Brain pericyte (primary cell): Measurements from ENCODE around the gene B3GALT5.
"Not testable (repeated sequence)": the region's sequence is repeated elsewhere in the genome, so short reads cannot be mapped to it uniquely, and the experiment has no call there.

Experiments used
- DNase-seq: peaks from one replicate; pipeline ENCODE4 v3.0.0-alpha.2; 2012; ENCODE audit warnings: low read depth, low spot score

Gene B3GALT5, protein sequence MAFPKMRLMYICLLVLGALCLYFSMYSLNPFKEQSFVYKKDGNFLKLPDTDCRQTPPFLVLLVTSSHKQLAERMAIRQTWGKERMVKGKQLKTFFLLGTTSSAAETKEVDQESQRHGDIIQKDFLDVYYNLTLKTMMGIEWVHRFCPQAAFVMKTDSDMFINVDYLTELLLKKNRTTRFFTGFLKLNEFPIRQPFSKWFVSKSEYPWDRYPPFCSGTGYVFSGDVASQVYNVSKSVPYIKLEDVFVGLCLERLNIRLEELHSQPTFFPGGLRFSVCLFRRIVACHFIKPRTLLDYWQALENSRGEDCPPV

DNA sequence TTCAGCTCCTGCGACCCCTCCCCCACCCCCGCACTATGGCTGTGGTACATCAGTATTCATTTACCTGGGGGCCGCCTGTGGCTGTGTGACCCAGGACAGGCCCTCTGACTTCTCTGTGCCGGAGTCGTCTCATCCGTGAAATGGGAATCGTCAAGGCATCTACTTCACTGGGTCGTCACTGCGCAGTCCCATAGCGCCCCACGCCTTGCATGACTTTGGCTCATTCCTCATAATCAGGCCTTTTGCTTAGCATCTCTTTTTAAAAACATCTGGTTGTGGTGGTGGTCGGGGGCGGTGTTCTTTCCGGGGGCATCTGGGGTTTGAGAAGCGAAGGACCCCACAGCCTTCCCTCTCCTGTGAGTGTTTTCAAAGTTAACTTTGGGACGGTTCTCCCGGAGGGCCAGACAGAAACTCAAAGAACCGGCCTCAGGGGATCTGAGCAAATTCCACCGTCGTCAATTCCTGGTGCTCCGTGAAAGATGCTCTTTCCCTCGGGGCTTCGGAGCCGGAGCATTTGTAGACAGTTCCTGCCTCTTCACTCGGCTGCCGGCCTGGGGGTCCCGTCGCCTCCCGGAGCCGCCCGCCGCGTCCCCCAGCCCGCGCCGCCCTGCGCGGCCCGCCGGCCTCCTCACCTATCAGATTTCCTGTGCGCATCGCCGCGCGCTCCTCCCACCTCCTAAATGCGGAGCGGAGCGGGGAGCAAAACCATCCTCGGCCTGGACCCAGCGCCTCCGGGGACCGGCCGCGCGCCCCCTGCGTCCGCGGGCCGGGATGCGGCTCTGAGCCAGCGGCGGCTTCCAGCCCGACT is at the start of gene B3GALT5:
Gene B3GALT5, plus strand, starts transcription at position 708 of the 808 bp plus-strand sequence. CDS start 47,620 bp downstream, outside the sequence.
- DNase-seq = no peak

DNA sequence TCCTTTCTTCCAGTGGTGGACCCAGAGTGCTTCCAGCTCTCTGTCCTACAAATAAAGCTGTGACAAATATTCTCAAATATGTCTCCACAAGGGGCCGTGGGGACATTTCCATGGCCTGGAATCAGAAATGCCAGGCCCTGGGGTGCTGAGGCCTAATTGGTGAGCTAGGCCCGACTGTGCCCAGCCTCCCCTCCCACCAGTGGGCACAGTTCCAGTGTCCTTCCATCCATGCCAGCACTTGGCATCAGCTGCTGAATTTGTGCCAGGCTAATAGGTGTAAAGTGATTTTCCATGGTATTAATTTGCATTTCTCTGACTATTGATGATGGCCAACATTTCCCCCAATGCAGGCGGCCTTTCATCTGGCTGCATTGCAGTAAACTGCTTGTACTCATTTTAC is 48.5 kb upstream of the B3GALT5 start:
- no peak for DNase-seq

DNA sequence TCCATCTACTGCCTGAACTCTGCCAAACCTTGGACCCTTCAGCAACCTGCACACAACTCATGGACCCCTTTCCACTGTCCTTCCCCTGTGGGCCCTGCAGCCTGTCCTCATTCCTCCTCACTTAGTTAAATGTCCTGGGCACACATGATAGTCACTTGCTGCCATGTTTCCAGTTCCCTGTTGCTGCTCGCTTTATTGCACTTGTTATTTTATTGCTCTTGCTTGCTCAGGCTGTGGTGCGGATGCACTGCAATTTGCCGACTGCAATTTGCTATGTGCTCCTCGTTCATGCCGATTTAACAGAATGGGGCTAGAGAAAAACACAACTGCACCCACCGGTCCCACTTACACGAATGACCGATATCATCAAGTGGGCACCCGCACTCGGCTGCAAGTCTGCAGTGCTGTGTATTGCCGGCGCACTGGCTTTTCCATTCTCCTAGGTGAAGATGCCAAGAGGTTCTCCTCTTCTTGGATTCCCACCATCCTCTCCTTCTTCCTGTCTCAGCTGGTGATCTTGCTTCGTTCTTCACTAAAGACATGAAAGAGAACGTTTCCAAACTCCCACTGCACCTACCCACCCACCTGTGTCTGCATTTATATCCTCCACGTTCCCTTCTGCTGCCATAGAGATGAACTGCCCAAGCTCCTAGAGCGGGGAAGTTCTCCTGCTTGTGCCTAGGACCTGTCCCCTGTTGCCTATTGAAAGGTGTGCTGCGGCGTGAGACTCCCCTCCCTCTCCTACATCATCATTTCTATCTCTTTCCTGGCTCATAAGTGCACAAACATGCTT is 45.4 kb upstream of the B3GALT5 start:
- DNase-seq = no peak

DNA sequence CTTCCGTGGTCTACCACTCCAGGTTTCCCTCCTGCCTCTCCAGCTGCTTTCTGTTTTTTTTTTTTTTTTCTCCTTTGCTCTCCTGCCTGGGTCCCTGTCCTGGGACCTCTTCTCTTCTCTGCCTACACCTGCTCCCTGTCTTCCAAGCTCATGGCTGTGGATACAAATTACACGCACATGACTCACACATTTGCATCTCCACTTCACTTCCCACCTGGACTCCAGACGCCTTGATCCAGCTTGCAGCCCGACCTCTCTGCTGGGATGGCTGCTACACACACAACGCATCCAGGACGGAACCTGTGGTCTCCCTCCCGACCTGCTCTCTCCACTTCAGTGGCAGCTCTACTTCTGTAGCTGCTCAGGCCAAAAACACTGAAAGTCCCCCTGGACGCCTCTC is 44.4 kb upstream of the B3GALT5 start:
- no peak for DNase-seq

DNA sequence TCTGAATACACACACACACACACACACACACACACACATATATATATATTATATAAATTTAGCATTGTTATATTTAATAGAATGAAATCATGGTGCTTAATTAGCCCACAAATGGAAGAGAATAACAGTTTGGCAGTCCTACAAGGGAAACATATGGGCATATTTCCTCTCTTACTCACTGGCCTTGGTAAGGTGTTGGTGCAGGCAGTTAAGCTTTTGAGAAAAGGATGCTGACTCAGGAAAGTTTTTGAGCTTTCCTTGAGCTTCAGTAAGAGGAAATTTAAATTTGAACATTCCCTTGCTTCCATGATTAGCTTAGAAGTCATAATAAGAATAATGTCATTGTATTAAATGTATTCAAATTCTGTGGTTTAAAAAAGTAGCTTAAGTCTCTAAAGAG is 37.0 kb upstream of the B3GALT5 start:
- no peak for DNase-seq

DNA sequence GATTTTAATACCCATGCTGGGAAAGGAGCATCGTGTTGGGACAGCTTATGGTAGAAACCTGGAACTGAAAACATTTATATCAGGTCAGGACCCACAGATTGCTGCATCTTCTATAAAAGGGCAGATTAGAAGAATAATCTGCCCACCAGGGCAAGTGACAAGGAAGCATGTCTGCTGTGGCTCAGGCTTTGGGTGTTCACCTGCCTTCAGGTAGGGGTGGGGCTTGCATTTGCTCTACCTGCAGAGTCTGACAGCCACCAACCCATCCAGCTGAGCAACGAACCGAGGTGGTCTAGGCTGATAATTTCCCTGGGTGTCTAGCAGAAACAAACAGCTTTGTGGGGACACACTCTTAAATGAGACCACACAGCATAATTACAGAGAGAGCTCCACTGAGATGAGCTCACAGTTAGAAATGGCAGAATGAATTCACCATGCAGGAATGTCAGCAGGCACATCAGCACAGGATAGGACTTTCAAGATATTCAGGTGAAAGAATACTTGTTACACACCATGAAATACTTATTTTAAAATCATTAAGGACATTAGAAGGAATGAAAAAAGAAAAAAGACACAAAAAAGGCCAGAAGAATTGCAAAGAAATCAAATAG is 36.1 kb upstream of the B3GALT5 start:
- no peak for DNase-seq

DNA sequence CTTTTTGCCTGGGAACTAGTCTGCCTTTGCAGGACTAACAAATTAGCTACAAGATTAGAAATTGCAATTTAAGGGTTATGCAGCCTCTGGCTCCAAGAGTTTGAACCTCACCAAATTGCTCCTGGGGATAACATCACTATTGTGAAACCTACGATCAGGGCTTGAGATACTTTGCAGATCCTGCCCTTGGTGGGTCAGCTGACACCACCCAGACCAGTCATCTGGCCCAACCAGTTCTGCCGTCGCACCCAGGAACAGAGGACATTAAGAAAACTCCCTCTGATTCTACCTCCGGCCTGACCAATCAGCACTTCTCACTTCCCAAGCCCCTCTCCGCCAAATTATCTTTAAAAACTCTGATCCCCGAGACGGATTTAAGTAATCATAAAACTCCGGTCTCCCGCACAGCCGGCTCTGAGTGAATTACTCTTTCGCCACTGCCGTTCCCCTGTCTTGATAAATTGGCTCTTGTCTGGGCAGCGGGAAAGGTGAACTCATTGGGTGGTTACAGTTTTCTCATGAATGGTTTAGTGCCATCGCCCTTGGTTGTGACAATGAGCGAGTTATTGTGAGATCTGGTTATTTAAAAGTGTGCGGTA is 32.9 kb upstream of the B3GALT5 start:
- no peak for DNase-seq

DNA sequence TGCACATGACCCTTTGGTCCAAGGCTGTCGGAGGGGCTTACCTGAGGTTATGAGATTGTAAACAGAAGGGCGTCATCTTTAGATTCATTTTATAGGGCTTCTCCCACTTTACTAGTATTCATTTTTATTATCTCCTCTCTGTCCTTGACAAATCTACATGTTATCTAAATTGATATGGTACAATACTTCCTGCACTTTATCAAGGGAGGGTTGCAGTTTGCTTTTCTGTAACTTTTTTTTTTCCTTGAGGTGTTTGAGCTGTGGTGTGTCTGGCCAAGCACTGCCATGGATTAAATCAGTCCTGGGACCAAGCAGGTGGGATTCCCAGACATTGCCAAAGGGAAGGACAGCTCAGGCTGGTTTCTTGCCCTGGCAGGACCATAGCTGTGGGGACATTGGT is 32.0 kb upstream of the B3GALT5 start:
- DNase-seq = no peak

DNA sequence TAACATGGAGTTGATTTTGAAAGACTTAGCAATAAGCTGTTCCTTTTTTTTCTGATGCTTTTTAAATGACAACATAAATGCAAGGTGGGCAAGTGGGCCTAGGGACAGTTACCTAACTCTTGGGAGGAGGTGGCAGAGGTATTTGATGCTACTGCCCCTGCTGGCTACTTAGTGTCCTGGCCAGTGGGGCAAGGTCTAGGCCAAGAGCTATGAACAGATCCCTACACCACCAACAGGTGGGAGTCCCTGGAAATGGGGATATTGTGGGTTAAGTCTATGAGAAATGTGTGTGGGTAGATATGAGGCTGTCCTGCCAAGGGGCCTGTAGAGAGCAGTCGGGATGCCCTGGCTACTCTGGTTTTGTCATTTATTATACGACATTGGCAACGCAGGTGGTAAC is 31.3 kb upstream of the B3GALT5 start:
- DNase-seq = no peak

DNA sequence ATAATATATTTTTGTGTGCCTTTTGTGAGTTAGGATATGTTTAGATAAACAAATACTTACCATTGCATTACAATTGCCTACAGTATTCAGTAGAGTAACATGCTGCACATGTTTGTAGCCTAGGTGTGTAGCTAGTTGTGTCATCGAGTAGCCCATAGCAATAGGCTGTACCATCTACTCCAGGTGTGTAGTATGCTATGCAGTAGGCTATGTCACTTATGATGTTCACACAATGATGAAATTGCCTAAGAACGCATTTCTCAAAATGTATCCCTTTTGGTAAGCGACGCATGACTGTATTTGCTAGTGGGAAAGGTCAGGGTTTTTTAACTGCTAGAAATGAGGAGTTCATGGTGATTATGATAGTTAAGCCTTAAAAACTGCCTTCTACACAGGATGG is 30.0 kb upstream of the B3GALT5 start:
- no peak for DNase-seq

DNA sequence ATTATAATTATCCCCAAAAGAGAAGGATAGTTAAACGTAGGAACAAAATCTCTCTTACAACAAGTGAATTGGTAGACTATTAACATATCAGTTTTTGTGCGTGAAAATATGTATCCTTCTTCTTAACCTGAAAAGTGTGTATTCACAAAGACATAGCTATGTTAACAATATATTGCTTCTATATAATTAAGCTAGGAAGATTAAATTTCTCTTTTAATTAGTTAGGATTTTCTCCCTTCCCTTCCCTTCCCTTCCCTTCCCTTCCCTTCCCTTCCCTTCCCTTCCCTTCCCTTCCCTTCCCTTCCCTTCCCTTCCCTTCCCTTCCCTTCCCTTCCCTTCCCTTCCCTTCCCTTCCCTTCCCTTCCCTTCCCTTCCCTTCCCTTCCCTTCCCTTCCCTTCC is 29.2 kb upstream of the B3GALT5 start:
- DNase-seq = not testable (repeated sequence)

DNA sequence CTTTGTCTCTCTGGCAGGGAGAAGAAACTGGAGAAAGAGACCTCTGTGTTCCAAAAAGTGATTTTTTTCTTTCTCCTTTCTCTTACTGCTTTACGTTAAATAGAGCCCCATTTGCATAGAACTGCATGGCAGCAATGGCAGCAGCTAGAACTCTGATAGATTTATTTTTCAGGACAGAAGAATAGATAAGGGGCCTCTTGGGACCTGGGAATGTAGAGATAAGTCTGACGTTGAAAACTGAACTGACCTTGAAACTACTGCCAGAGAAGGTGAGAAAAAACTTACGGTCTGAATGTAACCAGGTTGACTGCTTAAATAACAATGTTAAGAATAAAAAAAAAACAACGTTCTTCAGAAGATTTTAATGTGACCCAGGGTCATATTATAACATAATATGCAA is 25.4 kb upstream of the B3GALT5 start:
- DNase-seq = no peak

DNA sequence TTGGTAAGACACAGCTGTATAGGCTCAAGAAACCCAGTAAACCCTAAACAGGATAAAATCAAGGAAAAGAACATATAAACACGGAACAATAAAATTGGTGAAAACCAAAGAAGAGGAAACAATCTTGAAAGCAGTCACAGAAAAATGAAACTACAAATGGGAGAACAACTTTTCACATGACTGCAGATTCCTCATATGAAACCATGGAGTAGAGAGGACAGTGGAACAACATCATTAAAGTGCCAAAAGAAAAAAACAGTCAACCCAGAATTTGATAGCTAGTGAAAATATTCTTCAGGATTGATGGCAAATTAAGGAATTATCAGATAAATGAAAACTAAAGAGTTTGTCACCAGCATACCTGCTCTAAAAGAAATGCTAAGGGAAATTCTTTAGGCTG is 23.9 kb upstream of the B3GALT5 start:
- DNase-seq = no peak

DNA sequence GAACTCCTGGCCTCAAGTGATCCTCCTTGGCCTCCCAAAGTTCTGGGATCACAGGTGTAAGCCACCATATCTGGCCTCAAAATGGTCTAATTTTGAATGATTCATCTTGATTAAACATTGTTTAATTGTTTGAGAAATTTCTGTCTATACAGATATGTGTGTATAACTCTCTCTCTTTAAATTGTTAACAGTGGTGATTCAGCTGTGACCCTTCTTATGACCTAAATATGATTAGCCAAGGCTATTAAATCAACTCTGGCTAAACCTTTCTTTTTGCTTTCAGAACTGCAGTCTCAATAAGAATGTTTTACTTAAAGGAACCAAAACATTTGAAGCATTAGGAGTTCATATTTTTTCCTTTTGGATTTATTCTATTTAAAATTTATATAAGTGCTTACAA is 19.2 kb upstream of the B3GALT5 start:
- no peak for DNase-seq

DNA sequence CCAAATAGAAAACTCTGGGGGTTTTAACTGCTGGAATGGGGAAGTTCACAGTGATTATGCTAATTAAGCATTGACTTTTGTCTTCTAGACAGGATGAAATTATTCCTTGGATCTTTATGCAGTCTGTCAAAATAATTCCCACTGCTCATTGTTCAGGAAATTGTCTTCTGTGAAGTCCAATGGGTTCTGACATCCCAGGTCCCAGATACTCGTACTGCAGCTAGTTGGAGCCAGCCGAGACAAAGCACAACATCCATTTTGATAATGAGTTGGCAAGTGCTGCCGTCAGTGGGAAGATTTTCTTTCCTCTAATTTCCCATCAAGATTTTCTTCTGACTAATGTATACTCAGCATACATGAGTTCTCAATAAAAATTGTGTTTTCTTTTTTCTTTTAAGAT is 17.3 kb upstream of the B3GALT5 start:
- DNase-seq = no peak

DNA sequence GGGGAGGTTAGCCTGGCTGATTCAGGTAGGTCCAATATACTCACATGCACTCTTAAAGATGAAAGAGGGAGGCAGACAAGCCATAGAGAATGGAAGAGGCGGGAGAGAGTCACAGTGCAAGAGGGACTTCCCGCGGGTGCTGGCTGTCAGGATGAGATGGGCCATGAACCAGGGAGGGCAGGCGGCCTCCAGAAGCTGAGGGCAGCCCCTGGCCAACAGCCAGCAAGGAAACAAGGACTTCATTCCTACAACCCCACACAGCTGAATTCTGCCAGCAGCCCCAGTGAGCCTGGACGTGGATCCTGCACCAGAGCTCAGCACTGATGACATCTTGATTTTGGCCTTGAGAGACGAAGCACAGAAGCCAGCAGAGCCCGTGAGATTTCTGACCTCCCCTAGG is 15.1 kb upstream of the B3GALT5 start:
- DNase-seq = no peak

DNA sequence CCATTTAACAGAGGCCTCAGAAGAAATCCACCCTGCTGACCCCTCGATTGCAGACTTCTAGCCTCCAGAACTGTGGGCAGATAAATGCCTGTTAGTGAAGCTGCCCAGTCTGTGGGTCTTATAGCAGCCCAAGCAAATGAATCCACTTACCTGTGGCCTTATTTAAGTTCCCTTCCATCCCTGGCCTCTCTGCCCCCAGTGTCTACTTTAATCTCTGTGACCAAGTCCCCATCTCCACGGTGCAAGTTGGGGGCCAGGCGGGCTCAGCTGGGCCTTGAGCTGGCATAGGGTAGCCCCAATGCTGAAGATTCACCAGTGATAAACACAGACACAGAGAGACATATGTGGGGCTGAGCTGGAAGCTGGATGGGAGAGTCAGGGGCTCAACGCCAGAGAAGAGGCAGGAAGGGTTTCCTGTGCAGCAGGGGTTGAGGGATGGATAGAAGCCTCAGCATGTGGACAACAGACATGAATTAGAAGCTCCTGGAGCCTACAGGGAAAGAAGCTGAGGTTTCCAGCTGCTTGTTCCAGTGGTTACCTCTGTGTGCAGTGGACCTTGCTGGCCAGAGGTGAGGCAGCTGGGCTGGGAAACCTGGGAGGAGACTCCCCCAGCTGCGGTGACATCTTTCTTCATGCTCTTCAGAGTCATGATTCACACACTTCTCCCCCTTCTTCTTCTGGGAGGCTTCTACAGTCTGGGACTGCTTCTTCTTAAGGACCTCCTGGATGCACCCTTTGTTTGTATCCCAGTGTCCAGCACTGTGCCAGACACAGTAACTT is 13.4 kb upstream of the B3GALT5 start:
- DNase-seq = no peak

DNA sequence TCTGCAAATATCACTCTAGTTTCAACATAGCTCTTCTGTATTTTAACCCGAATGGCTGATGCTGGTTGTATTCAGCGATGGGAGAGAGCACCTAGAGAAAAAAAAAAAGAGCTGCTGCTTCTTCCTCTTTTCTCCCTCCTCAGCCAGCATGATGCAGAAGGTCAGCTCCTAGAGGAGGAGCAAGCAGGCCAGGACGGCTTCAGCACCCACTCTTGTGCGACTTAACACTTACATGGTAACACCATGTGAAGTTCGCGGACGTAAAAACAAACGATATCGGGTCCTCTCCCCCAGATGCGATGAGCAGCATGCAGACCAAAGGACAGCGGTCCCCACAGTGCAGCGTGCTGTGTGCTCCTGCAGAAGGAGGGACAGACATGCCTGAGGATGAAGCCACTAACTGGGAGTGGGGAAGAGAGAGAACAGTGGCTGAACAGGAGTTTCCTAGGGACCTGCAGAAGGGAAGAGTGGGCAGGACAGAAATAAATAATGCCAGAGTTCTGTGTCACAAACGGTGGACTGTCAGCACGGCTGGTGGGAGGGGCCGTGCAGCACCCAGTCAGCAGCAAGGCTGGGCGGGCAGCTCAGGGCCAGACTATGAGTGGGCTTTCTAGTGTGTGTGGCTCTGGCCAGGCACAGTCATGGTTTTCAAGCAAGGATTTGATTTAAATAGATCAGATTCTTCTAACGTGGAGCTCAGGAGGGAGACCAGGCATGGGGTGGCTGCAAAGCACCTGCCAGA is 11.4 kb upstream of the B3GALT5 start:
- DNase-seq = no peak

DNA sequence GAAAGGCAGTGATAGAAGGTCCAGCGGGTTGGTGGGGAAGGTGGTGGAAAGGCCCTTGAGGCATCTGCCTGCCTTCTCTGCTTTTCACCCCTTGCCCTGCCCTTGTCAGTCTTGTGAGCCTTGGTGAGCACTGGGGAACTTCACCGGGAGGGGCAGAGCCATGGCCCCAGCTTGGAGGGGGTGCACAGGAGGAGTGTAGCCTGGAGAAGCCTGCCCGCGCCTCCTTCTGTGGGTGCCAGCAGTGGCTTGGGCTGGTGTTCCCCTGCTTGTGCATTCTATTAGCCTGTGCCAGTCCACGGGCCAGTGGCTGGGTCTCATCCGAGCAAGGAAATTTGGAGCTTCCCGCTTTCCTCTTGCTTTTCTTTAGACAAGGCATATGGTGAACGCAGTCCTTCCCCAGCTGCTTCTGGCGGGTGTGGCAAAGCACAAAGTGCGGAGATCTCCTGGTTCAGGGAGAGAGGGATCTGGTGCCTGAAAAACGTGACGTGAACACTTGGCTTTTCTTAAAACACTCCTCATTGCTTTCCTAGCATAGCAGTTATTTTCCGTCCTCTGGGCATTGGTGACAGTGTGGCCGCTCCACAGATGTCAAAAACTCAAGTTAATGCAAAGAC is 10.6 kb upstream of the B3GALT5 start:
- no peak for DNase-seq

DNA sequence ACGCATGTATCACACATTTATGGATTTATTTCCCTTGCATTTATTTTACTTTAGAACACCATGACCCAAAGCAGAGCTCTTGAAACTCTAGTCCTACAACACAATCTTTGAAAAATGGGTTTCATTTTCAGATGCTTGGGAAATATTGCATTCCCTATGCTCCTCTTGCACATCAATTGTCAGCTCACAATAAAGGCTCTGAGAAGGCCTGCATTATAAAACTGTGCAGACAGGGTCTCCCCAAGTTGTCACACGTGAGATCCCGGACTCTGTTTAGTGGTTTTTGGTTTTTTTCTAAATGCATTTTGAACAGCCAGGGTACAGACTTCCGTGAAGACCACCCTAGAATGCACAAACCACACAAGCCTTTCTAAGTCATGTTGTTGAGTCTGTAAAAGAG is 9.9 kb upstream of the B3GALT5 start:
- DNase-seq = no peak
